Measurements from ENCODE around the gene REXO5. TPM values are rescaled to one million over a fixed set of nuclear protein-coding genes. Genes with fewer than 3 reads are reported as not detected.

The REXO5 gene
- total and polyA plus RNA-seq, 9 donors = 0.73 to 7.6 (median 3.5) TPM

- TF ChIP-seq EP300 (IDR thresholded peaks at IDR 0.05) = no peak
- TF ChIP-seq POLR2A (IDR thresholded peaks at IDR 0.05) = no peak
- TF ChIP-seq, protein P1, sequence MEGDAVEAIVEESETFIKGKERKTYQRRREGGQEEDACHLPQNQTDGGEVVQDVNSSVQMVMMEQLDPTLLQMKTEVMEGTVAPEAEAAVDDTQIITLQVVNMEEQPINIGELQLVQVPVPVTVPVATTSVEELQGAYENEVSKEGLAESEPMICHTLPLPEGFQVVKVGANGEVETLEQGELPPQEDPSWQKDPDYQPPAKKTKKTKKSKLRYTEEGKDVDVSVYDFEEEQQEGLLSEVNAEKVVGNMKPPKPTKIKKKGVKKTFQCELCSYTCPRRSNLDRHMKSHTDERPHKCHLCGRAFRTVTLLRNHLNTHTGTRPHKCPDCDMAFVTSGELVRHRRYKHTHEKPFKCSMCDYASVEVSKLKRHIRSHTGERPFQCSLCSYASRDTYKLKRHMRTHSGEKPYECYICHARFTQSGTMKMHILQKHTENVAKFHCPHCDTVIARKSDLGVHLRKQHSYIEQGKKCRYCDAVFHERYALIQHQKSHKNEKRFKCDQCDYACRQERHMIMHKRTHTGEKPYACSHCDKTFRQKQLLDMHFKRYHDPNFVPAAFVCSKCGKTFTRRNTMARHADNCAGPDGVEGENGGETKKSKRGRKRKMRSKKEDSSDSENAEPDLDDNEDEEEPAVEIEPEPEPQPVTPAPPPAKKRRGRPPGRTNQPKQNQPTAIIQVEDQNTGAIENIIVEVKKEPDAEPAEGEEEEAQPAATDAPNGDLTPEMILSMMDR (IDR thresholded peaks at IDR 0.05) = no peak
- Histone ChIP-seq H3K4me3 (no peak overlapping the region), H3K36me3 (no peaks in the 10 kb centered on the region), H3K27ac (no peak overlapping the region), H3K4me1 (ENCODE audit: insufficient read depth) (no peaks in the 10 kb centered on the region), H3K27me3 (no peaks in the 10 kb centered on the region), H3K9me3 (no peaks in the 10 kb centered on the region)
- intact Hi-C loops (cut with DNase I) = no loop called here
- WGBS, 3 donors = 86 to 91% (median 88%) methylated on average over 2 of the region's 2 CpGs
- no peak for DNase-seq
Measured at GRCh38 chr16:20812510-20812909, 6.2 kb downstream of the REXO5 start.

GRCh38 chr16:20814784-20815183, 8.5 kb downstream of the REXO5 start:
- DNase-seq = no peak
- Histone ChIP-seq H3K4me3 (no peak overlapping the region), H3K27ac (no peak overlapping the region), H3K27me3 (no peaks in the 10 kb centered on the region), H3K36me3 (no peaks in the 10 kb centered on the region), H3K9me3 (no peaks in the 10 kb centered on the region), H3K4me1 (ENCODE audit: insufficient read depth) (no peaks in the 10 kb centered on the region)
- 83 to 96% (median 92%) methylated on average over 4 of the region's 4 CpGs for WGBS, 3 donors
- intact Hi-C loops (cut with DNase I) = no loop called here
- TF ChIP-seq EP300 (IDR thresholded peaks at IDR 0.05) (no peak), POLR2A (IDR thresholded peaks at IDR 0.05) (no peak)
- TF ChIP-seq, protein P1 (IDR thresholded peaks at IDR 0.05) = no peak

- no peaks in the 10 kb centered on the region for H3K27me3 ChIP-seq
- TF ChIP-seq, protein P1 (IDR thresholded peaks at IDR 0.05) = no peak
- TF ChIP-seq EP300 (IDR thresholded peaks at IDR 0.05) = no peak
- no peaks in the 10 kb centered on the region for H3K4me1 ChIP-seq (ENCODE audit: insufficient read depth)
- DNase-seq = no peak
- 95 to 99% (median 99%) methylated on average over 4 of the region's 4 CpGs for WGBS, 3 donors
- no peak overlapping the region for H3K27ac ChIP-seq
- intact Hi-C loops (cut with DNase I) = no loop called here
- no peak overlapping the region for H3K4me3 ChIP-seq
- H3K9me3 ChIP-seq = no peaks in the 10 kb centered on the region
- no peaks in the 10 kb centered on the region for H3K36me3 ChIP-seq
Measured at GRCh38 chr16:20818929-20819585, 12.7 kb downstream of the REXO5 start.

- H3K4me1 ChIP-seq (ENCODE audit: insufficient read depth) = no peaks in the 10 kb centered on the region
- intact Hi-C loops (cut with DNase I) = no loop called here
- no peak overlapping the region for H3K27ac ChIP-seq
- no peaks in the 10 kb centered on the region for H3K9me3 ChIP-seq
- WGBS, 3 donors = 87 to 92% (median 88%) methylated on average over 4 of the region's 4 CpGs
- no peaks in the 10 kb centered on the region for H3K36me3 ChIP-seq
- TF ChIP-seq, protein P1 (IDR thresholded peaks at IDR 0.05) = no peak
- TF ChIP-seq EP300 (IDR thresholded peaks at IDR 0.05) = no peak
- H3K27me3 ChIP-seq = no peaks in the 10 kb centered on the region
- H3K4me3 ChIP-seq = no peak overlapping the region
- no peak for DNase-seq
Measured at GRCh38 chr16:20821682-20822081, 15.4 kb downstream of the REXO5 start.

Data from ovary (tissue), 9 donors.